WTC11 (cell line): ENCODE data around the gene ATN1. TPM values are rescaled to one million over a fixed set of nuclear protein-coding genes. Genes with fewer than 3 reads are reported as not detected.
A peak's percentile ranks its signal among the peaks of the same experiment; 100 is the strongest.

Source experiments
- ATAC-seq: fragments of 200-7000 bp; cut with Tn5 transposase; 2 replicates; pipeline ENCODE4 v1.10.0; 2021; ENCODE audit warnings: mild to moderate bottlenecking, moderate library complexity
- CTCF ChIA-PET: fragments of 300-600 bp; sonication (Branson Sonifier 250); formaldehyde crosslinking; loops from one replicate; lab custom pipeline; 2021; ENCODE audit warnings: antibody characterized with exemption; lab: Charles Lee
- POLR2A ChIA-PET: fragments of 350-600 bp; sonication (Branson Sonifier 250); formaldehyde crosslinking; loops from one replicate; lab custom pipeline; 2021; ENCODE audit warnings: antibody characterized with exemption; lab: Charles Lee
- DNase-seq: peaks from one replicate; pipeline ENCODE4 v3.0.0; 2021; ENCODE audit warnings: low spot score
- H3K27ac Mint-ChIP-seq: 2 replicates; pipeline ENCODE4 v1.8.0; 2021; ENCODE audit warnings: mixed read lengths
- H3K27me3 Mint-ChIP-seq: 2 replicates; pipeline ENCODE4 v1.8.0; 2021; ENCODE audit warnings: low read depth, mild to moderate bottlenecking, moderate library complexity, mixed read lengths
- H3K36me3 Mint-ChIP-seq: 2 replicates; pipeline ENCODE4 v1.8.0; 2021; ENCODE audit warnings: mixed read lengths
- H3K4me1 Mint-ChIP-seq: 2 replicates; pipeline ENCODE4 v1.8.0; 2022; ENCODE audit warnings: mixed read lengths
- H3K4me3 Mint-ChIP-seq: 2 replicates; pipeline ENCODE4 v1.8.0; 2021; ENCODE audit warnings: mild to moderate bottlenecking, moderate library complexity, mixed read lengths
- H3K9me3 Mint-ChIP-seq: 2 replicates; pipeline ENCODE4 v1.8.0; 2021; ENCODE audit warnings: mixed read lengths
- AR ChIP-seq: fragments of 250-450 bp; sonication (Bioruptor Pico); IDR thresholded peaks from 2 replicates; pipeline ENCODE4 v1.9.0; 2021; ENCODE audit warnings: mild to moderate bottlenecking
- CBFB ChIP-seq: sonication (generic); formaldehyde crosslinking; IDR thresholded peaks from 2 replicates; pipeline ENCODE4 v1.8.1; 2022; ENCODE audit warnings: mild to moderate bottlenecking, low read depth, missing genetic modification reagents
- CREB1 ChIP-seq: sonication (generic); formaldehyde crosslinking; IDR thresholded peaks from 2 replicates; pipeline ENCODE4 v1.8.0; 2023; ENCODE audit warnings: mild to moderate bottlenecking, missing genetic modification reagents
- CREM ChIP-seq: sonication (generic); formaldehyde crosslinking; IDR thresholded peaks from 2 replicates; pipeline ENCODE4 v1.8.1; 2022; ENCODE audit warnings: mild to moderate bottlenecking, missing genetic modification reagents, moderate library complexity
- ELF4 ChIP-seq: sonication (generic); formaldehyde crosslinking; IDR thresholded peaks from 2 replicates; pipeline ENCODE4 v1.8.1; 2022; ENCODE audit warnings: low read depth, mild to moderate bottlenecking, moderate library complexity, missing genetic modification reagents
- FOXP1 ChIP-seq: sonication (generic); formaldehyde crosslinking; IDR thresholded peaks from 2 replicates; pipeline ENCODE4 v1.8.0; 2022; ENCODE audit warnings: missing genetic modification reagents, mild to moderate bottlenecking, moderate library complexity, borderline replicate concordance
- JUN ChIP-seq: sonication (generic); formaldehyde crosslinking; IDR thresholded peaks from 2 replicates; pipeline ENCODE4 v1.8.0; 2023; ENCODE audit warnings: mild to moderate bottlenecking, missing genetic modification reagents
- KAT7 ChIP-seq: sonication (generic); formaldehyde crosslinking; IDR thresholded peaks from 2 replicates; pipeline ENCODE4 v1.8.1; 2023; ENCODE audit warnings: missing genetic modification reagents, mild to moderate bottlenecking, borderline replicate concordance
- MLX ChIP-seq: sonication (generic); formaldehyde crosslinking; IDR thresholded peaks from 2 replicates; pipeline ENCODE4 v1.8.1; 2023; ENCODE audit warnings: mild to moderate bottlenecking, missing genetic modification reagents, moderate library complexity
- NFYB ChIP-seq: sonication (generic); formaldehyde crosslinking; conservative IDR thresholded peaks from 2 replicates; pipeline ENCODE4 v1.8.0; 2022; ENCODE audit warnings: low read depth, missing genetic modification reagents
- TCF7 ChIP-seq: sonication (generic); formaldehyde crosslinking; IDR thresholded peaks from 2 replicates; pipeline ENCODE4 v1.8.0; 2022; ENCODE audit warnings: mild to moderate bottlenecking, low read depth, missing genetic modification reagents, moderate library complexity
- TP53 ChIP-seq: sonication (generic); formaldehyde crosslinking; IDR thresholded peaks from 2 replicates; pipeline ENCODE4 v1.8.1; 2023; ENCODE audit warnings: mild to moderate bottlenecking, missing genetic modification reagents
- ZNF121 ChIP-seq: sonication (generic); formaldehyde crosslinking; IDR thresholded peaks from 2 replicates; pipeline ENCODE4 v1.8.0; 2023; ENCODE audit warnings: missing genetic modification reagents
- ZNF317 ChIP-seq: sonication (generic); formaldehyde crosslinking; IDR thresholded peaks from 2 replicates; pipeline ENCODE4 v1.8.1; 2023; ENCODE audit warnings: low read depth, mild to moderate bottlenecking, moderate library complexity, missing genetic modification reagents, borderline replicate concordance
- ZNF512 ChIP-seq: sonication (generic); formaldehyde crosslinking; IDR thresholded peaks from 2 replicates; pipeline ENCODE4 v1.8.1; 2022; ENCODE audit warnings: missing genetic modification reagents, borderline replicate concordance
- total RNA-seq: library from RNA; stranded (reverse); gene quantifications from 3 replicates; pipeline ENCODE4 v1.2.3, GENCODE V29; 2021
- TF ChIP-seq, protein P1 (sequence below): sonication (generic); formaldehyde crosslinking; IDR thresholded peaks from 2 replicates; pipeline ENCODE4 v1.8.1; 2023; ENCODE audit warnings: mild to moderate bottlenecking, missing genetic modification reagents, moderate library complexity
- TF ChIP-seq, protein P2 (sequence below): sonication (generic); formaldehyde crosslinking; conservative IDR thresholded peaks from 2 replicates; pipeline ENCODE4 v1.8.1; 2023; ENCODE audit warnings: mild to moderate bottlenecking, low read depth, missing genetic modification reagents, moderate library complexity
- TF ChIP-seq, protein P3 (sequence below): sonication (generic); formaldehyde crosslinking; IDR thresholded peaks from 2 replicates; pipeline ENCODE4 v1.8.0; 2023; ENCODE audit warnings: missing genetic modification reagents, mild to moderate bottlenecking, borderline replicate concordance
- TF ChIP-seq, protein P4 (sequence below): sonication (generic); formaldehyde crosslinking; IDR thresholded peaks from 2 replicates; pipeline ENCODE4 v1.8.1; 2022; ENCODE audit warnings: low read depth, missing genetic modification reagents, borderline replicate concordance

The ATN1 gene
- total RNA-seq, 1 experiment from 2014 or later, result 87.1 TPM

GRCh38 chr12:6890789-6891645 lies 36.7 kb upstream of the ATN1 start:
- H3K4me1 Mint-ChIP-seq, result peaks cover 33% of the 10 kb centered on the region
- ChIA-PET POLR2A (interaction anchor here (0.6 to 2.1 kb wide), 14 partner anchors 11 to 167 kb away, joined by 3 to 32 read pairs (median 4); partner anchors contain the start of genes C12orf57, CDCA3, COPS7A and LRRC23), CTCF (interaction anchor here (0.5 to 3.6 kb wide), 32 partner anchors 9 to 1116 kb away, joined by 3 to 83 read pairs (median 5); partner anchors contain the start of genes C12orf57, C1RL, C1S and CDCA3)
- DNase-seq (peak; percentile 99), ATAC-seq (peak; percentile 92)
- peak overlapping the region; percentile 71 for H3K4me3 Mint-ChIP-seq
- no peaks in the 10 kb centered on the region for H3K36me3 Mint-ChIP-seq
- no peaks in the 10 kb centered on the region for H3K9me3 Mint-ChIP-seq
- H3K27me3 Mint-ChIP-seq, result peaks cover 4% of the 10 kb centered on the region; the same call in 1 of the 2 replicates
- peak overlapping the region; percentile 99 for H3K27ac Mint-ChIP-seq
- TF ChIP-seq MLX (no peak), ELF4 (CRISPR knock-in tag) (0 out of 2 replicates have a peak, but pooled peaks have one; percentile 42), CREM (peak; percentile 72; the same call in 1 of the 2 replicates), TP53 (CRISPR knock-in tag) (no peak), NFYB (no peak), ZNF317 (CRISPR knock-in tag) (no peak), CREB1 (CRISPR knock-in tag) (no peak), ZNF121 (CRISPR knock-in tag) (no peak), TCF7 (no peak), JUN (CRISPR knock-in tag) (no peak), ZNF512 (CRISPR knock-in tag) (no peak), AR (CRISPR knock-in tag) (no peak), KAT7 (CRISPR knock-in tag) (no peak), FOXP1 (peak; percentile 72; the same call in 1 of the 2 replicates), CBFB (CRISPR knock-in tag) (0 out of 2 replicates have a peak, but pooled peaks have one; percentile 65)
- TF ChIP-seq, protein P1, sequence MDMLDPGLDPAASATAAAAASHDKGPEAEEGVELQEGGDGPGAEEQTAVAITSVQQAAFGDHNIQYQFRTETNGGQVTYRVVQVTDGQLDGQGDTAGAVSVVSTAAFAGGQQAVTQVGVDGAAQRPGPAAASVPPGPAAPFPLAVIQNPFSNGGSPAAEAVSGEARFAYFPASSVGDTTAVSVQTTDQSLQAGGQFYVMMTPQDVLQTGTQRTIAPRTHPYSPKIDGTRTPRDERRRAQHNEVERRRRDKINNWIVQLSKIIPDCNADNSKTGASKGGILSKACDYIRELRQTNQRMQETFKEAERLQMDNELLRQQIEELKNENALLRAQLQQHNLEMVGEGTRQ (CRISPR knock-in tag), result peak; percentile 99
- TF ChIP-seq, protein P2, sequence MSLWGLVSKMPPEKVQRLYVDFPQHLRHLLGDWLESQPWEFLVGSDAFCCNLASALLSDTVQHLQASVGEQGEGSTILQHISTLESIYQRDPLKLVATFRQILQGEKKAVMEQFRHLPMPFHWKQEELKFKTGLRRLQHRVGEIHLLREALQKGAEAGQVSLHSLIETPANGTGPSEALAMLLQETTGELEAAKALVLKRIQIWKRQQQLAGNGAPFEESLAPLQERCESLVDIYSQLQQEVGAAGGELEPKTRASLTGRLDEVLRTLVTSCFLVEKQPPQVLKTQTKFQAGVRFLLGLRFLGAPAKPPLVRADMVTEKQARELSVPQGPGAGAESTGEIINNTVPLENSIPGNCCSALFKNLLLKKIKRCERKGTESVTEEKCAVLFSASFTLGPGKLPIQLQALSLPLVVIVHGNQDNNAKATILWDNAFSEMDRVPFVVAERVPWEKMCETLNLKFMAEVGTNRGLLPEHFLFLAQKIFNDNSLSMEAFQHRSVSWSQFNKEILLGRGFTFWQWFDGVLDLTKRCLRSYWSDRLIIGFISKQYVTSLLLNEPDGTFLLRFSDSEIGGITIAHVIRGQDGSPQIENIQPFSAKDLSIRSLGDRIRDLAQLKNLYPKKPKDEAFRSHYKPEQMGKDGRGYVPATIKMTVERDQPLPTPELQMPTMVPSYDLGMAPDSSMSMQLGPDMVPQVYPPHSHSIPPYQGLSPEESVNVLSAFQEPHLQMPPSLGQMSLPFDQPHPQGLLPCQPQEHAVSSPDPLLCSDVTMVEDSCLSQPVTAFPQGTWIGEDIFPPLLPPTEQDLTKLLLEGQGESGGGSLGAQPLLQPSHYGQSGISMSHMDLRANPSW (CRISPR knock-in tag), result no peak
- TF ChIP-seq, protein P3, sequence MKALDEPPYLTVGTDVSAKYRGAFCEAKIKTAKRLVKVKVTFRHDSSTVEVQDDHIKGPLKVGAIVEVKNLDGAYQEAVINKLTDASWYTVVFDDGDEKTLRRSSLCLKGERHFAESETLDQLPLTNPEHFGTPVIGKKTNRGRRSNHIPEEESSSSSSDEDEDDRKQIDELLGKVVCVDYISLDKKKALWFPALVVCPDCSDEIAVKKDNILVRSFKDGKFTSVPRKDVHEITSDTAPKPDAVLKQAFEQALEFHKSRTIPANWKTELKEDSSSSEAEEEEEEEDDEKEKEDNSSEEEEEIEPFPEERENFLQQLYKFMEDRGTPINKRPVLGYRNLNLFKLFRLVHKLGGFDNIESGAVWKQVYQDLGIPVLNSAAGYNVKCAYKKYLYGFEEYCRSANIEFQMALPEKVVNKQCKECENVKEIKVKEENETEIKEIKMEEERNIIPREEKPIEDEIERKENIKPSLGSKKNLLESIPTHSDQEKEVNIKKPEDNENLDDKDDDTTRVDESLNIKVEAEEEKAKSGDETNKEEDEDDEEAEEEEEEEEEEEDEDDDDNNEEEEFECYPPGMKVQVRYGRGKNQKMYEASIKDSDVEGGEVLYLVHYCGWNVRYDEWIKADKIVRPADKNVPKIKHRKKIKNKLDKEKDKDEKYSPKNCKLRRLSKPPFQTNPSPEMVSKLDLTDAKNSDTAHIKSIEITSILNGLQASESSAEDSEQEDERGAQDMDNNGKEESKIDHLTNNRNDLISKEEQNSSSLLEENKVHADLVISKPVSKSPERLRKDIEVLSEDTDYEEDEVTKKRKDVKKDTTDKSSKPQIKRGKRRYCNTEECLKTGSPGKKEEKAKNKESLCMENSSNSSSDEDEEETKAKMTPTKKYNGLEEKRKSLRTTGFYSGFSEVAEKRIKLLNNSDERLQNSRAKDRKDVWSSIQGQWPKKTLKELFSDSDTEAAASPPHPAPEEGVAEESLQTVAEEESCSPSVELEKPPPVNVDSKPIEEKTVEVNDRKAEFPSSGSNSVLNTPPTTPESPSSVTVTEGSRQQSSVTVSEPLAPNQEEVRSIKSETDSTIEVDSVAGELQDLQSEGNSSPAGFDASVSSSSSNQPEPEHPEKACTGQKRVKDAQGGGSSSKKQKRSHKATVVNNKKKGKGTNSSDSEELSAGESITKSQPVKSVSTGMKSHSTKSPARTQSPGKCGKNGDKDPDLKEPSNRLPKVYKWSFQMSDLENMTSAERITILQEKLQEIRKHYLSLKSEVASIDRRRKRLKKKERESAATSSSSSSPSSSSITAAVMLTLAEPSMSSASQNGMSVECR (CRISPR knock-in tag), result no peak
- TF ChIP-seq, protein P4, sequence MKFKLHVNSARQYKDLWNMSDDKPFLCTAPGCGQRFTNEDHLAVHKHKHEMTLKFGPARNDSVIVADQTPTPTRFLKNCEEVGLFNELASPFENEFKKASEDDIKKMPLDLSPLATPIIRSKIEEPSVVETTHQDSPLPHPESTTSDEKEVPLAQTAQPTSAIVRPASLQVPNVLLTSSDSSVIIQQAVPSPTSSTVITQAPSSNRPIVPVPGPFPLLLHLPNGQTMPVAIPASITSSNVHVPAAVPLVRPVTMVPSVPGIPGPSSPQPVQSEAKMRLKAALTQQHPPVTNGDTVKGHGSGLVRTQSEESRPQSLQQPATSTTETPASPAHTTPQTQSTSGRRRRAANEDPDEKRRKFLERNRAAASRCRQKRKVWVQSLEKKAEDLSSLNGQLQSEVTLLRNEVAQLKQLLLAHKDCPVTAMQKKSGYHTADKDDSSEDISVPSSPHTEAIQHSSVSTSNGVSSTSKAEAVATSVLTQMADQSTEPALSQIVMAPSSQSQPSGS, result no peak
